Neutrophil (primary cell): ENCODE measurements around the gene IKZF3.

ENCODE experiments used
- H3K27ac ChIP-seq: fragments of 200-600 bp; sonication (generic); 2 replicates; pipeline ENCODE4 v1.5.1; 2016; ENCODE audit warnings: mild to moderate bottlenecking, moderate library complexity
- H3K27me3 ChIP-seq: fragments of 200-600 bp; sonication (generic); 2 replicates; pipeline ENCODE4 v1.6.0; 2016; ENCODE audit warnings: mild to moderate bottlenecking
- H3K36me3 ChIP-seq: fragments of 200-600 bp; sonication (generic); 2 replicates; pipeline ENCODE4 v1.5.1; 2017
- H3K4me1 ChIP-seq, 2 experiments: fragments of 200-600 bp in 1 of 2; sonication (generic) in 1 of 2; 1 replicate in 1 of 2; 2 replicates in 1 of 2; pipeline versions ENCODE4 v1.5.1 to v1.6.1; 2013 to 2016; ENCODE audit warnings: low read depth in 1 of 2, low read length in 1 of 2, mild to moderate bottlenecking in 1 of 2, moderate library complexity in 1 of 2; ENCODE audit not compliant: control insufficient read depth in 1 of 2, insufficient read depth in 1 of 2
- H3K4me3 ChIP-seq, 2 experiments: fragments of 200-600 bp in 1 of 2; sonication (generic) in 1 of 2; 1 replicate in 1 of 2; 2 replicates in 1 of 2; pipeline ENCODE4 v1.5.1; 2013 to 2016; ENCODE audit warnings: low read depth in 1 of 2, low read length in 1 of 2, mild to moderate bottlenecking in 1 of 2, moderate library complexity in 1 of 2
- H3K9me3 ChIP-seq: fragments of 200-600 bp; sonication (generic); 2 replicates; pipeline ENCODE4 v1.5.1; 2016
- TF ChIP-seq, protein P1 (sequence below): fragments of 200-600 bp; sonication (generic); IDR thresholded peaks from 2 replicates; pipeline ENCODE4 v1.5.1; 2016; ENCODE audit warnings: antibody characterized with exemption

IKZF3 gene

DNA sequence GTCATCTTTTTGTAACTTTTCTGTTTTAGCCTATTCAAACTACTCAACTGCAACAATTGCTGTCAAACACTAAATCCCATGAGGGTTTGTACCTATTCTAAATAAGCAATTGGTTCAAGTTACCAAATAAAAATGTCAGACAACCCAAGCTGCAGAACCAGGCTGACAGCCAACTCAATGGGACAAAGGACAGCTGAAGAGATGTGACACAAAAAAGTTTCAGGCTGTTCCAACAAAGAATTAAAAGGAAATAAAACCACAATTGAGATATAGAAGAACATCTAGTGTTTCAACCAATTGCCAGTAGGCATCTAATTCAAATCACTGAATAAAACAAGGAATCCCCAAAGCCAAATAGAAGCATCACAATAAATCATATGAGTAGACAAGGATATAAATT lies 77.1 kb downstream of the IKZF3 start:
- H3K27ac ChIP-seq, result no peak overlapping the region
- no peak overlapping the region for H3K4me3 ChIP-seq
- H3K27me3 ChIP-seq, result peaks cover 62% of the 10 kb centered on the region
- H3K9me3 ChIP-seq, result no peaks in the 10 kb centered on the region
- H3K4me1 ChIP-seq, result peaks cover 12 to 13% of the 10 kb centered on the region in 2 experiments
- TF ChIP-seq, protein P1, sequence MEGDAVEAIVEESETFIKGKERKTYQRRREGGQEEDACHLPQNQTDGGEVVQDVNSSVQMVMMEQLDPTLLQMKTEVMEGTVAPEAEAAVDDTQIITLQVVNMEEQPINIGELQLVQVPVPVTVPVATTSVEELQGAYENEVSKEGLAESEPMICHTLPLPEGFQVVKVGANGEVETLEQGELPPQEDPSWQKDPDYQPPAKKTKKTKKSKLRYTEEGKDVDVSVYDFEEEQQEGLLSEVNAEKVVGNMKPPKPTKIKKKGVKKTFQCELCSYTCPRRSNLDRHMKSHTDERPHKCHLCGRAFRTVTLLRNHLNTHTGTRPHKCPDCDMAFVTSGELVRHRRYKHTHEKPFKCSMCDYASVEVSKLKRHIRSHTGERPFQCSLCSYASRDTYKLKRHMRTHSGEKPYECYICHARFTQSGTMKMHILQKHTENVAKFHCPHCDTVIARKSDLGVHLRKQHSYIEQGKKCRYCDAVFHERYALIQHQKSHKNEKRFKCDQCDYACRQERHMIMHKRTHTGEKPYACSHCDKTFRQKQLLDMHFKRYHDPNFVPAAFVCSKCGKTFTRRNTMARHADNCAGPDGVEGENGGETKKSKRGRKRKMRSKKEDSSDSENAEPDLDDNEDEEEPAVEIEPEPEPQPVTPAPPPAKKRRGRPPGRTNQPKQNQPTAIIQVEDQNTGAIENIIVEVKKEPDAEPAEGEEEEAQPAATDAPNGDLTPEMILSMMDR, result no peak
- no peaks in the 10 kb centered on the region for H3K36me3 ChIP-seq

DNA sequence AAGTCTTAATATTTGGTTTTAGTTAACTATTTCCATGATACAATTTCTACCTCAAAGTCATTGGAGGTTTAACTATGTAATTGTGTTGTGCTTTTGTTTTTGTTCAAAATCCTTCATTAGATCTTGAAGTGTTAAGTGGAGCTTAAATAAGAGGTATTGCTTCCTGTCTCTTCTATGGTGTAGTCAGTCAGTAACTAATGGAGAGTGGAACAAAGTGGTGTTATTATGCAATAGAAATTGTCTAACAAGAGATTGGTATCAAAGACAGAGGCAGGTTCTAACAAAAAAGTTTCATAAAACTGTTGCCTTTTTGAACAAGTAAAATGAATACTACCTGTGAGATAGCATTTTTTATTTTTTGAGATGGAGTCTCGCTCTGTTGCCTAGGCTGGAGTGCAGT lies 81.1 kb downstream of the IKZF3 start:
- Histone ChIP-seq H3K9me3 (no peaks in the 10 kb centered on the region), H3K4me3 (no peak overlapping the region), H3K4me1 (peaks cover 19 to 20% of the 10 kb centered on the region in 2 experiments), H3K27ac (no peak overlapping the region), H3K36me3 (no peaks in the 10 kb centered on the region), H3K27me3 (peaks cover 62% of the 10 kb centered on the region)
- TF ChIP-seq, protein P1, result no peak

- Histone ChIP-seq H3K36me3 (no peaks in the 10 kb centered on the region), H3K4me3 (no peak overlapping the region), H3K4me1 (peaks cover 23 to 25% of the 10 kb centered on the region in 2 experiments), H3K9me3 (no peaks in the 10 kb centered on the region), H3K27ac (no peak overlapping the region), H3K27me3 (peaks cover 62% of the 10 kb centered on the region)
- TF ChIP-seq, protein P1, result no peak
These were observed 81.6 kb downstream of the IKZF3 start for GRCh38 chr17:39782481-39782880.

GRCh38 chr17:39781861-39782213 lies 82.3 kb downstream of the IKZF3 start:
- no peaks in the 10 kb centered on the region for H3K36me3 ChIP-seq
- peaks cover 62% of the 10 kb centered on the region for H3K27me3 ChIP-seq
- no peak overlapping the region for H3K27ac ChIP-seq
- TF ChIP-seq, protein P1, result no peak
- H3K4me1 ChIP-seq, result peaks cover 30 to 31% of the 10 kb centered on the region in 2 experiments
- H3K9me3 ChIP-seq, result no peaks in the 10 kb centered on the region
- H3K4me3 ChIP-seq, result no peak overlapping the region

DNA sequence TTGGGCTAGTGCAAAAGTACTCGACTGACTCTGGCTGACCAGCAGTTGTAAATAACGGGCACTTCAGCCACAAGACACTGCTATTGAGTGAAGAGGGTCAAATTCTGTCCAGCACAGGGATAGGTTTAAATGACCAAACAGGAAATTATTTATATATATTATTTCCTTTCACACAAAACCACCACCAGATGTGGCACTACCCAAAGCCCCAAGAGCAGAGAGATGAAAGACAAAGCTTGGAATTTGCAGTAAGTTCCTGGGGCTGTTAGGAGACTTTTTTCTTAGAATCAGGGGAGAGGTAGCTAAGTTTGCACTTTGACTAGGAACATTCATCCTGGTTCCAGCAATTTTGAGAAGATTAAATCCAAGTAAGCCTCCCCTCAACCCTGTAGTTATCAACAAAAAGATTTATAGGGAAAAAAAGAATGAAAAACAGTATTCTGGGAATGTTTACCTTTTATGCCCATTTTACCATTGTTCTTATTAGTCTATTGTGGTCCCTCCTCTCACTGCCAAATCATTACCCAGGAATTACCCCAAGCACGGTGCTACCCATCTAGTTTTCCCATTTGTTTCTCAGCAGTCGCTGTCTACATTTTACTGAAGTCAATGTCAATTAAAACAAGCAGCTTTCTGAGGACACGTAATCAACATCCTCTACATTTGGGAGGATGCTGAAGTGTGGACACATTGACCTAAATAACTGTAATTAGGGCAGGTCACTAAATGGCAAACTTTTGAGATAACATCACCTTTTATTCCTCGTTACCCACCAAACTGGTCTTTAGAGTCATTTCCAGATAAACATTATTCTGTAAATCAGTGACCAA lies 82.9 kb downstream of the IKZF3 start:
- Histone ChIP-seq H3K4me1 (peaks cover 33% of the 10 kb centered on the region in 2 experiments), H3K27ac (no peak overlapping the region), H3K27me3 (peaks cover 62% of the 10 kb centered on the region), H3K9me3 (no peaks in the 10 kb centered on the region), H3K4me3 (no peak overlapping the region), H3K36me3 (no peaks in the 10 kb centered on the region)
- TF ChIP-seq, protein P1, result no peak
